Small intestine (tissue), 7 donors: Measurements from ENCODE around the gene TRDN. TPM values are rescaled to one million over a fixed set of nuclear protein-coding genes. Genes with fewer than 3 reads are reported as not detected.

Source experiments
- DNase-seq, 2 donors: peaks; one replicate each; pipeline versions ENCODE4 v3.0.0 to v3.0.0-alpha.2; 2013
- FAIRE-seq: peaks from 2 replicates; lab custom pipeline; 2012; peaks lifted over from hg19 to GRCh38; lab: Jason Lieb, UNC
- H3K27ac ChIP-seq, 3 donors: one replicate each; pipeline ENCODE4 v1.5.1; 2013; ENCODE audit warnings: low read length in 2 of 3, mild to moderate bottlenecking in 2 of 3, control low read depth in 1 of 3, inconsistent platforms in 1 of 3, low read depth in 1 of 3, moderate library complexity in 1 of 3
- H3K27me3 ChIP-seq, 3 donors: one replicate each; pipeline ENCODE4 v1.6.1; 2013; ENCODE audit warnings: low read length in 3 of 3, inconsistent platforms in 1 of 3; ENCODE audit not compliant: control insufficient read depth in 3 of 3, insufficient read depth in 3 of 3
- H3K36me3 ChIP-seq, 3 donors: one replicate each; pipeline ENCODE4 v1.6.1; 2013; ENCODE audit warnings: low read length in 3 of 3, inconsistent platforms in 1 of 3, low read depth in 1 of 3, mild to moderate bottlenecking in 1 of 3, moderate library complexity in 1 of 3; ENCODE audit not compliant: control insufficient read depth in 3 of 3, insufficient read depth in 2 of 3
- H3K4me1 ChIP-seq, 3 donors: one replicate each; pipeline ENCODE4 v1.6.1; 2013; ENCODE audit warnings: low read length in 2 of 3, inconsistent platforms in 1 of 3, low read depth in 1 of 3, mild to moderate bottlenecking in 1 of 3, moderate library complexity in 1 of 3; ENCODE audit not compliant: control insufficient read depth in 3 of 3, insufficient read depth in 2 of 3
- H3K4me3 ChIP-seq, 3 donors: one replicate each; pipeline ENCODE4 v1.5.1; 2013; ENCODE audit warnings: low read length in 3 of 3, control low read depth in 1 of 3, inconsistent platforms in 1 of 3, low read depth in 1 of 3, mild to moderate bottlenecking in 1 of 3, moderate library complexity in 1 of 3
- H3K9me3 ChIP-seq, 2 donors: one replicate each; pipeline ENCODE4 v1.6.1; 2013; ENCODE audit warnings: low read depth in 1 of 2, low read length in 1 of 2; ENCODE audit not compliant: control insufficient read depth in 2 of 2, insufficient read depth in 1 of 2
- WGBS, 3 donors: extraction: QIAGEN DNeasy Blood & Tissue Kit; methylation state at CpG; one replicate each; pipeline ENCODE4 v1.1.7; 2013; 5-methylcytosine and 5-hydroxymethylcytosine counted together
- polyA plus RNA-seq, 4 donors: library from polyadenylated mRNA; stranded (reverse) in 3 of 4; unstranded in 1 of 4; fragments of 200-250 nt in 3 of 4; fragments of 120-200 nt in 1 of 4; gene quantifications; one replicate each; pipeline versions ENCODE4 v1.2.1 to v1.2.3, GENCODE V29; 2013
- donor health status: healthy with polysubstance abuse.
- donor health status: control.
- donor health status: control.
- donor health status: Bipolar disorder and iron deficiency.
- donor health status: healthy.

Gene TRDN
- polyA plus RNA-seq, 4 donors = 0.01 to 0.54 (median 0.38) TPM; not detected in 1

- FAIRE-seq = peak; percentile 39
Measured at GRCh38 chr6:123524781-123525180, 112.0 kb downstream of the TRDN start.

GRCh38 chr6:123520217-123520616, 116.5 kb downstream of the TRDN start:
- Histone ChIP-seq H3K9me3 (no peaks in the 10 kb centered on the region), H3K36me3 (no peaks in the 10 kb centered on the region), H3K27ac (no peak overlapping the region), H3K27me3 (no peaks in the 10 kb centered on the region), H3K4me3 (no peak overlapping the region), H3K4me1 (no peaks in the 10 kb centered on the region)
- 73 to 74% (median 73%) methylated on average over 3 of the region's 3 CpGs for WGBS, 3 donors
- FAIRE-seq (no peak), DNase-seq (no peak)

More at GRCh38 chr6:123524781-123525180, 112.0 kb downstream of the TRDN start:
- 59 to 76% (median 66%) methylated on average over 1 of the region's 1 CpG for WGBS, 3 donors
- H3K4me1 ChIP-seq = no peaks in the 10 kb centered on the region
- no peaks in the 10 kb centered on the region for H3K27me3 ChIP-seq
- H3K36me3 ChIP-seq = no peaks in the 10 kb centered on the region
- H3K9me3 ChIP-seq = no peaks in the 10 kb centered on the region
- no peak overlapping the region for H3K27ac ChIP-seq
- no peak overlapping the region for H3K4me3 ChIP-seq
- DNase-seq = no peak

GRCh38 chr6:123519189-123519505, 117.6 kb downstream of the TRDN start:
- Histone ChIP-seq H3K4me1 (no peaks in the 10 kb centered on the region), H3K27me3 (no peaks in the 10 kb centered on the region), H3K4me3 (no peak overlapping the region), H3K36me3 (no peaks in the 10 kb centered on the region), H3K27ac (no peak overlapping the region), H3K9me3 (no peaks in the 10 kb centered on the region)
- no peak for FAIRE-seq
- no peak for DNase-seq

- Histone ChIP-seq H3K4me3 (no peak overlapping the region), H3K4me1 (no peaks in the 10 kb centered on the region), H3K9me3 (no peaks in the 10 kb centered on the region), H3K27ac (no peak overlapping the region), H3K36me3 (no peaks in the 10 kb centered on the region), H3K27me3 (no peaks in the 10 kb centered on the region)
- WGBS, 3 donors = 80 to 81% (median 81%) methylated on average over 5 of the region's 5 CpGs
- FAIRE-seq (no peak), DNase-seq (no peak)
Measured at GRCh38 chr6:123518441-123519188, 118.1 kb downstream of the TRDN start.

- Histone ChIP-seq H3K27ac (no peak overlapping the region), H3K9me3 (no peaks in the 10 kb centered on the region), H3K36me3 (no peaks in the 10 kb centered on the region), H3K4me1 (no peaks in the 10 kb centered on the region), H3K27me3 (no peaks in the 10 kb centered on the region), H3K4me3 (no peak overlapping the region)
- WGBS, 3 donors = 85 to 89% (median 88%) methylated on average over 2 of the region's 2 CpGs
- no peak for FAIRE-seq
- DNase-seq = no peak
Measured at GRCh38 chr6:123515715-123516114, 121.0 kb downstream of the TRDN start.

GRCh38 chr6:123509112-123509511, 127.6 kb downstream of the TRDN start:
- no peak overlapping the region for H3K27ac ChIP-seq
- H3K27me3 ChIP-seq = no peaks in the 10 kb centered on the region
- H3K9me3 ChIP-seq = no peaks in the 10 kb centered on the region
- 9 to 40% (median 37%) methylated on average over 1 of the region's 1 CpG for WGBS, 3 donors
- H3K36me3 ChIP-seq = no peaks in the 10 kb centered on the region
- H3K4me3 ChIP-seq = no peak overlapping the region
- DNase-seq = no peak
- no peaks in the 10 kb centered on the region for H3K4me1 ChIP-seq
- no peak for FAIRE-seq

- Histone ChIP-seq H3K27me3 (no peaks in the 10 kb centered on the region), H3K9me3 (no peaks in the 10 kb centered on the region), H3K4me3 (no peak overlapping the region), H3K36me3 (no peaks in the 10 kb centered on the region), H3K4me1 (no peaks in the 10 kb centered on the region), H3K27ac (no peak overlapping the region)
- no peak for DNase-seq
- no peak for FAIRE-seq
- 51 to 66% (median 59%) methylated on average over 2 of the region's 2 CpGs for WGBS, 3 donors
Measured at GRCh38 chr6:123508290-123508689, 128.5 kb downstream of the TRDN start.

GRCh38 chr6:123507582-123507981, 129.2 kb downstream of the TRDN start:
- H3K4me3 ChIP-seq = no peak overlapping the region
- no peak for DNase-seq
- no peaks in the 10 kb centered on the region for H3K4me1 ChIP-seq
- FAIRE-seq = no peak
- H3K36me3 ChIP-seq = no peaks in the 10 kb centered on the region
- no peaks in the 10 kb centered on the region for H3K27me3 ChIP-seq
- H3K27ac ChIP-seq = no peak overlapping the region
- no peaks in the 10 kb centered on the region for H3K9me3 ChIP-seq
- WGBS, 3 donors = 54 to 58% (median 56%) methylated on average over 2 of the region's 2 CpGs

GRCh38 chr6:123503619-123504018, 133.1 kb downstream of the TRDN start:
- DNase-seq = no peak

More at GRCh38 chr6:123503619-123504018, 133.1 kb downstream of the TRDN start:
- no peaks in the 10 kb centered on the region for H3K9me3 ChIP-seq
- no peak overlapping the region for H3K27ac ChIP-seq
- H3K27me3 ChIP-seq = no peaks in the 10 kb centered on the region
- FAIRE-seq = no peak
- no peak overlapping the region for H3K4me3 ChIP-seq
- H3K4me1 ChIP-seq = no peaks in the 10 kb centered on the region
- H3K36me3 ChIP-seq = no peaks in the 10 kb centered on the region
- WGBS, 3 donors = 24 to 47% (median 30%) methylated on average over 1 of the region's 1 CpG
